SU-DHL-6 (cell line): ENCODE measurements around the gene ABCB4.

ENCODE experiments used
- CTCF ChIP-seq: fragments of 200-600 bp; sonication (generic); IDR thresholded peaks from one replicate; pipeline ENCODE4 v1.5.1; 2017; ENCODE audit warnings: antibody characterized with exemption, mild to moderate bottlenecking, low read length, moderate library complexity; ENCODE audit not compliant: insufficient read depth, poor library complexity, severe bottlenecking
- EZH2phosphoT487 ChIP-seq: fragments of 200-600 bp; sonication (generic), shearing (Covaris generic); conservative IDR thresholded peaks from 2 replicates; pipeline ENCODE4 v1.6.1; 2018; ENCODE audit warnings: mild to moderate bottlenecking, antibody characterized with exemption, low read length, moderate library complexity, mixed read lengths

GRCh38 chr7:87517136-87517815, 41.8 kb upstream of the ABCB4 start:
- TF ChIP-seq EZH2phosphoT487 = no peak
- no peak for TF ChIP-seq CTCF
